GM12864 (cell line): ENCODE data around the gene BICDL1.
"Not testable (repeated sequence)": the region's sequence is repeated elsewhere in the genome, so short reads cannot be mapped to it uniquely, and the experiment has no call there.

Source experiments
- DNase-seq: peaks from one replicate; pipeline ENCODE4 v3.0.0-alpha.2; 2011; ENCODE audit warnings: low read depth
- H3K4me3 ChIP-seq: 2 replicates; pipeline ENCODE4 v1.5.1; 2011; ENCODE audit warnings: mild to moderate bottlenecking, low read depth, low read length, control low read depth
- TF ChIP-seq, protein P1 (sequence below): IDR thresholded peaks from 2 replicates; pipeline ENCODE4 v1.5.1; 2011; ENCODE audit warnings: low read depth, mild to moderate bottlenecking, moderate library complexity, low read length, control low read depth, inconsistent platforms; ENCODE audit errors: missing control alignments

The BICDL1 gene

DNA sequence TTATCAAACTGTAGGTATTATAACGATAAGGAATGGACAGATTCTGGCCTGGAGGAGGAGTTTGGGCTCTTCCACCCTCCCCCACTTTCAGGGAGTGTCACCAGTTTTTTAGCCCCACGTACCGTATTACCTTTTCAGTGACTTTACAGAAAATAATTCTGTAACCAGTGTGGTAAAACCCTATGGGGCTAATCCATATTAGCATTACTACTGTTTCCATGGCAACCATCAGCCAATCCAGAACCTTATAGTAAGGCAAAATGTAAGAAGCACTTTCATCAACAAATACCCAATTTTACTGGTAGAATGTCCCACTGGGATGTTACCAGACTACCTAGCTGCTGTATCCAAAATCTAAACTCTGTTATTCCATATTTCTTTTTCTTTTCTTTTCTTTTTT, 50.7 kb downstream of the BICDL1 start:
- no peak for DNase-seq
- no peak overlapping the region for H3K4me3 ChIP-seq
- TF ChIP-seq, protein P1, sequence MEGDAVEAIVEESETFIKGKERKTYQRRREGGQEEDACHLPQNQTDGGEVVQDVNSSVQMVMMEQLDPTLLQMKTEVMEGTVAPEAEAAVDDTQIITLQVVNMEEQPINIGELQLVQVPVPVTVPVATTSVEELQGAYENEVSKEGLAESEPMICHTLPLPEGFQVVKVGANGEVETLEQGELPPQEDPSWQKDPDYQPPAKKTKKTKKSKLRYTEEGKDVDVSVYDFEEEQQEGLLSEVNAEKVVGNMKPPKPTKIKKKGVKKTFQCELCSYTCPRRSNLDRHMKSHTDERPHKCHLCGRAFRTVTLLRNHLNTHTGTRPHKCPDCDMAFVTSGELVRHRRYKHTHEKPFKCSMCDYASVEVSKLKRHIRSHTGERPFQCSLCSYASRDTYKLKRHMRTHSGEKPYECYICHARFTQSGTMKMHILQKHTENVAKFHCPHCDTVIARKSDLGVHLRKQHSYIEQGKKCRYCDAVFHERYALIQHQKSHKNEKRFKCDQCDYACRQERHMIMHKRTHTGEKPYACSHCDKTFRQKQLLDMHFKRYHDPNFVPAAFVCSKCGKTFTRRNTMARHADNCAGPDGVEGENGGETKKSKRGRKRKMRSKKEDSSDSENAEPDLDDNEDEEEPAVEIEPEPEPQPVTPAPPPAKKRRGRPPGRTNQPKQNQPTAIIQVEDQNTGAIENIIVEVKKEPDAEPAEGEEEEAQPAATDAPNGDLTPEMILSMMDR, result no peak

DNA sequence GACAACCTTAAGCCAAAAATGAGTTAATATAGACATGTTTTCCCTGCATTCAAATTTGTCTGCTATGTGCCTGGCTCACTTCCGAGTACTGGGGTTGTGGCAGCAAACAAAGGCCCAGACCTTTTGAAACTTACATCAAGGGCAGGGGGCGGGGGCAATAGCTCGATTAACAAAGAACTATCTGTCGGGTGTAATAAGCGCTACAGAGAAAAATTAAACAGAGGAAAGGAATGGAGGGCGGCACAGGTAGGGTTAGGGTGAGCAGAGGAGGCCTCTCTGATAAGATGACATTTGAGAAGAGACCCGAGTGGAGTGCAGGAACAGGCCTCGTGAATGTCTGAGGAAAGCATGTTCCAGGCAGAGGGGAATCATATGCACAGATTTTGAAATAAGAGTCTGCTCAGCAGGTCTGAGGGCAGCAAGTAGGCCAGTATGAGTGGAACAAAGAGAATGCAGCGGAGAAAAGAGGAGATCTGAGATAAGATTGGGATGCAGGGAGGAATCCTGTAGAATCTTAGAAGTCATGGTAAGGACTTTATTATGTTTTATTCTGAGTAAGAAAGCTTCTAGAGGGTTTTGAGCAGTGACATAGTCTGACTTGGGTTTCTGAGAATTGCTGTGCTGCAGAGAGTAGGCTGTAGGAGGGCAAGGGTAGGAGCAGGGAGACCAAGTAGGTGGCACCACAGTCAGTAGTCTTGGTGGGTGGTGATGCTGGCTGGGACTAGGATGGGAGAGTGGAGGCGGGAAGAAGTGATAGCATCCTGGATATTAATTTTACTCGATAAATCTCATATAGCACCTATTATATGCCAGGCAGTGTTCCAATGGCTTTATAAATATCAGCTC, 52.6 kb downstream of the BICDL1 start:
- H3K4me3 ChIP-seq, result no peak overlapping the region
- TF ChIP-seq, protein P1, result no peak
- DNase-seq, result no peak

DNA sequence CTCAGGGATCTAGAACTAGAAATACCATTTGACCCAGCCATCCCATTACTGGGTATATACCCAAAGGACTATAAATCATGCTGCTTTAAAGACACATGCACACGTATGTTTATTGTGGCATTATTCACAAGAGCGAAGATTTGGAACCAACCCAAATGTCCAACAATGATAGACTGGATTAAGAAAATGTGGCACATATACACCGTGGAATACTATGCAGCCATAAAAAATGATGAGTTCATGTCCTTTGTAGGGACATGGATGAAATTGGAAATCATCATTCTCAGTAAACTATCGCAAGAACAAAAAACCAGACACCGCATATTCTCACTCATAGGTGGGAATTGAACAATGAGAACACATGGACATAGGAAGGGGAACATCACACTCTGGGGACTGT, 56.3 kb downstream of the BICDL1 start:
- H3K4me3 ChIP-seq, DNase-seq: not testable (repeated sequence)

DNA sequence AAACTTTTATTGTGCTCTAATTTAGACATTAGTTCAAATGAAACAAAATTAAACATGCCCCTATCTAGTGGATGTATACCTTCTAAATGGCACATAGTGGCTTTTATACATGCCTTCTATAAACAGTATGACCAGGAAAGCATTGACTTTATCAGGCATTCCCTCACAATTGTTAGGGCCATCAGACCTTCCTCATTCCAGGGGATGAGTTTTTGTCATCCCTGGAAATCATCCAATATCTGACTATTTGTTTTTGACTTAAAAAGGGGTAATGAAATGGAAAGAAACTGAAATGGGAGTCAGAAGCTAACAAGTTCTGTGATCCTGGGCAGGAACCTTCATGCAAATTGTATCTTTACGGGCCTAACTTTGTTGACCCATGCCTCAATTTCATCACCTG, 58.0 kb downstream of the BICDL1 start:
- TF ChIP-seq, protein P1, result no peak
- DNase-seq, result no peak
- no peak overlapping the region for H3K4me3 ChIP-seq

DNA sequence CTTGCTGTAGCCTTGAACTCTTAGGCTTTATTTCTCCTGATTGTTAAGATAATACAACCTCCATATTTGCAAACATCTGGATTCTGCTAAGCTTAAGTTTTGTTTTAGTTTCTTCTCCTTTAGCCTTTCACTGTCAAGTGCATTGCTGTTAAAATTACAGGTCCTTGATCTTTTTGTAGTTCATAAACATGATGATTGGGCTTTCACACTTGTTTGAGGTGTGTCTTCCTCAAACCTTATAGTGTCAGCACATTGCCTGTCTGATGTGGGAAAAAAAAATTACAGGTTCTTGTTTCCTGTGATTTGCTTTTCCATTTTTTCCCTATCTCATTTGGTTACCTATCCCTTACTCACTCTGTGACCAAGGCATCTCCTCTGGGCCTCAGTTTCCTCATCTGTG, 59.2 kb downstream of the BICDL1 start:
- DNase-seq, result no peak
- H3K4me3 ChIP-seq, result no peak overlapping the region
- TF ChIP-seq, protein P1, result no peak

DNA sequence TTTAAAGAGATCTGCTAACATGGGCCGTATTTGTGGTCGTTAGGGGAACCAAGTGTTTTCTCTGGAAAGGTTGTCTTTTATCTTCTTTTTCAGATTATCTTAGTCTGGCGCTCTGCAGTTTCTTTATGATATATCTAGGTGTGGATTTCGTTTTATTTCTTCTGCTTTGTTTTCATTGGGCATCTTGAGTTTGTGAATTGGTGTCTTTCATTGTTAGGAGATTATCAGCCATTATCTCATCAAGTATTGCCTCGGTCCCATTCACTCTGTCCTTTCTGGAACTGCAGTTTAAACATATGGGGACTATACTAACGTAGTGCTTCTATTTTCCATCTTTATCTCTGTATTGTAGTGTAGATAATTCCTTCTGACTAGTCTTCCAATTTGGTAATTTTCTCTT, 60.4 kb downstream of the BICDL1 start:
- TF ChIP-seq, protein P1, result no peak
- DNase-seq, result no peak
- no peak overlapping the region for H3K4me3 ChIP-seq

DNA sequence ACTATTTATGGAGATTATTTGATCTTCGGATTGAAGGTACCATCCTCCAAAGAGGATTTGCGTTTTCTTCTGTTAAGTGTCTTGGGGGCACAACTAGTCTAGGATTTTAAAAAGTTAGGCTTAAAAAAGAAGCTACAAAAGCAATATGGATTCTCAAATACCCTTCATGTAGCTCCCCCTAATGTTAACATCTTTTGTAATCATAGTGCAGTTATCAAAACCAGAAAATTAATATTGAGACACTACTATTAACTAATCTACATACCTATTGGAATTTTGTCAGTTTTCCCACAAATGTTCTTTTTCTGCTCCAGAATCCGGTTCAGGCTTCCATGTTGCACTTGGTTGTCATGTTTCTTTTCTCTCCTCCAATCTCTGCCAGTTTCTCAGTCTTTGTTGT, 62.5 kb downstream of the BICDL1 start:
- DNase-seq, result no peak
- no peak overlapping the region for H3K4me3 ChIP-seq
- TF ChIP-seq, protein P1, result no peak
